Activated CD4-positive, CD25-positive, alpha-beta regulatory T cell treated with anti-CD3 and anti-CD28 coated beads, Interleukin-2, amount 50 U/mL, for 24 hours (primary cell): ENCODE results near the gene PLG.
"Not testable (repeated sequence)": the region's sequence is repeated elsewhere in the genome, so short reads cannot be mapped to it uniquely, and the experiment has no call there.

Source experiments
- ATAC-seq, 2 donors: fragments of 150-1000 bp; cut with Tn5 transposase; one replicate each; pipeline ENCODE4 v1.10.0; 2021; ENCODE audit warnings: mild to moderate bottlenecking in 1 of 2, moderate library complexity in 1 of 2

PLG gene

DNA sequence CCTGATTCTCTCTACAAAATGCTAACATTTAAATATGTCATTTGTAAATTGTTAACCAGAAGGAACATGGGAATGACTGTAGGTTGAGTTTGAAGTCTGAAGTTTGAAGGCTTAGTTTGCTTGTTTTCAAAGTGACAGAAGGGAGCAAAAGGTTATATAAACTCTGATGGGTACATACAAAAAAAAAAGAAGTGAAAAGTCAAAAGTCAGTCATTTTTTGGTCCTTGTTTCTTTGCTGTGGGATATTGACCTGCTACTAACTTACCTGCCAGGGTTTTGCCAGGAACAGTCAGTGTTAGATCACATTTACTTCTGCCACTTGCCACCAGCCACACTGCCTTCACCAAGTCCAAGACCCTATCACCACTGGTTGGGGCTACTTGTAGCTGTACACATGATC is 6.9 kb downstream of the PLG start:
- ATAC-seq, result not testable (repeated sequence)

DNA sequence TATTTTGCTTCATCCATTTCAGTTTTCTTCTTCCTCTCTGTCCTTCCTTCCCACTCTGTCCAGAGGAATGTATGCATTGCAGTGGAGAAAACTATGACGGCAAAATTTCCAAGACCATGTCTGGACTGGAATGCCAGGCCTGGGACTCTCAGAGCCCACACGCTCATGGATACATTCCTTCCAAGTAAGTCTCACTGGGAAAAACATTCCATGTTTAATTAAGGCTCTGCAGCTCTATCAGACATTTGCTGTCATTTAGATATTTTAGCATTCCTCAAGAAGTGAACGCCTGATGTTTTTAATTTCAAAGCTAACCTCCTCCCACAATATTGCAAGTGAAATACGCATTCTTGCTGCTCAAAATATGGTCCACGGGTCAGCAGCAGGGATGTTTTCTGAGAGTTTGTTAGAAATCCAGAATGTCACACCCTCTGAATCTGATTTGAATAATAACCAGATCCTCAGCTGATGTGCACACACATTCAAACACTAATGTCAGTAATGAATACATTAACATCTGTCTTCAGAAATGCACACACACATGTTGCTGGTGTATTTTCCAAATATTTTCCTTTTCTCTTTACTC is 12.8 kb downstream of the PLG start:
- ATAC-seq, result no peak

DNA sequence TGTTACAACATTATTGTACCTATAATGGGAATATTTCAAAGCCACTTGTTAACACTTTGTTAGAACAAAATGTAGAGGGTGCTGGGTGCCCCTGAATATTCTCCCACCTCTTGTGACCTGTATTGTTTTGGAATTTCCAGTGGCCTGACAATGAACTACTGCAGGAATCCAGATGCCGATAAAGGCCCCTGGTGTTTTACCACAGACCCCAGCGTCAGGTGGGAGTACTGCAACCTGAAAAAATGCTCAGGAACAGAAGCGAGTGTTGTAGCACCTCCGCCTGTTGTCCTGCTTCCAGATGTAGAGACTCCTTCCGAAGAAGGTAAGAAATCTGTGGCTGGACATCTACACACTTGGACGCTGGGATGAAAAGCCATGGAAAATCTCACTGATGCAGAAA is 28.9 kb downstream of the PLG start:
- ATAC-seq, result no peak

DNA sequence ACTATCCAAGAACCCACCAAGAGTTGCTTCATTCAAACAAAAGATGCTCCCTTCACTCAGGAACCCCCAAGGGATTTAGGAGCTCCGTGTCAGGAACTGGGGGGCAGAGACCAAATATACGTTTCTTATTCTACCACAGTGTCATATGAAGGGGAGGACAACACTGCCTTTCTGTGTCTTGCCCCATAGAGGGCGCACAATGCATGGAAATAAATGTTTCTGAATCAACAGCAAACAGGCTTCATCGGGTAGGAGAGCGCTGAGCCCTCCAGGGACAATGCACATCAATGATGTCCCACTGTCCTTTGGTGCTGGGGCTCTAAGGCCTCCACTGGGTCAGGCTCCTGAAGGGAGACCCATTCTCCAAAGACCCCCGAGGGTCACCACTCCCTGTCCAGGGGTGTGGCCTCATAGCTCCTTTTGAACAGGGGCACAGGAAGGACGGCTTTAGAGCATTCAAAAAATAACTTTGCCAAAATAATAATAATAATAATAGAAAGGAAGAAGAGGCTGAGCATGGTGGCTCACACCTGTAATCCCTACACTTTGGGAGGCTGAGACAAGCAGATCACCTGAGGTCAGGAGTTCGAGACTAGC is 31.1 kb downstream of the PLG start:
- ATAC-seq, result peak; percentile 35

GRCh38 chr6:160734627-160735026 is 32.6 kb downstream of the PLG start:
- no peak for ATAC-seq

DNA sequence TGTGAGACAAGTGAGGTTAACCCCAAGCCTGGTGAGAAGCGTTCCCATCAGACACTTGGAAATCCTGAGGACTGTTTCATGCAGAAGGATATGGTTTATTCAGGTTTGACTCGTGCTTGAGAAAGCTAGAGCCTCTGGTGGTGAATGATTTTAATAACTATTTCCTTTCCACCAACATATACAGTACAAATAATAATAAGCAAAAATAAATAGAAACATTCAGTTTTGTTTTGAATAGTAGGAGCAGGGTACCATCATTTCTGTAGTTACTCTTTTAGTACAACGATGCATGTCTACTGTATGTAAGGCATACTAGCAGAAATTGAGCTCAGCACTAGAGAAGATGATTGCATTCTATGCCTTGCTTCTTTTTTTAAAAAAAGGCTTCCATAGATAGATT is 33.5 kb downstream of the PLG start:
- no peak for ATAC-seq

GRCh38 chr6:160737934-160738333 is 35.9 kb downstream of the PLG start:
- ATAC-seq, result no peak

DNA sequence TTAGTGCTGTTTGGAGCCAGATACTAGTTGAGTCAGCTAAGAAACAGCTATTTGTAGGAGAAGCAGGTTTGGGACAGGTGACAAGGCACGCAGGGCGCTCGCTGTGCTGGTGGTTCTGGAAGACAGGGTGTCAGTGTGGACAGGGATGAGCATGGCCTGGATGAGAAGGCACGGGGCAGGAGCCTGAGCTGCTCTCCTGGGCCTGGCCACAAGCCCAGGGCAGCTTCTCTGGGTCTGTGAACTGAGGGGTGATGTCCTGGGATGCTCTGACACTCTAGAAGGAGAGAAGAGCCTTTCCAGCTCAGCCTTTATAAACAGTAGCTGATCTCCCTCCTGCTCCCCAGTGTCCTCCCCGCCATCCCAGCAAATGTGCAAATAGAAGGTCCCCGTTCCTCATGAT is 37.9 kb downstream of the PLG start:
- no peak for ATAC-seq

DNA sequence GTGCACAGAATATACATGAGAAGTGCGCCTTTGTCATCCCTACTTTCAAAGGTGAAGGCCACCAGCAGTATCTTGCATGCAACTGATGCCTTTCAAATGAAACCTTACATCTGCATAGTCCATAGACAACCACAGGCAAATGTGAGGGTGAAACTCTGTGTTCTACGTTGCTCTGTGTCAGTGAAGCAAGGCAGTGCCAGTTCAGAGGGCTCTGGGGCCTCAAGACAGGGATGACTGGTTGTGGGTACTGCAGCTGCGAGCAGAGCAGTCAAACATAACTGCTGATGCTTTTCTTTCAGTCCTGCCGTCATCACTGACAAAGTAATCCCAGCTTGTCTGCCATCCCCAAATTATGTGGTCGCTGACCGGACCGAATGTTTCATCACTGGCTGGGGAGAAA is 39.0 kb downstream of the PLG start:
- peak; percentile 49 to 51 for ATAC-seq

GRCh38 chr6:160742090-160742489 is 40.0 kb downstream of the PLG start:
- ATAC-seq, result no peak

- no peak for ATAC-seq
These were observed 48.2 kb downstream of the PLG start for GRCh38 chr6:160750276-160750689.

- ATAC-seq, result not testable (repeated sequence)
These were observed 51.2 kb downstream of the PLG start for GRCh38 chr6:160753211-160753610.

GRCh38 chr6:160755165-160755564 is 53.1 kb downstream of the PLG start:
- no peak for ATAC-seq

DNA sequence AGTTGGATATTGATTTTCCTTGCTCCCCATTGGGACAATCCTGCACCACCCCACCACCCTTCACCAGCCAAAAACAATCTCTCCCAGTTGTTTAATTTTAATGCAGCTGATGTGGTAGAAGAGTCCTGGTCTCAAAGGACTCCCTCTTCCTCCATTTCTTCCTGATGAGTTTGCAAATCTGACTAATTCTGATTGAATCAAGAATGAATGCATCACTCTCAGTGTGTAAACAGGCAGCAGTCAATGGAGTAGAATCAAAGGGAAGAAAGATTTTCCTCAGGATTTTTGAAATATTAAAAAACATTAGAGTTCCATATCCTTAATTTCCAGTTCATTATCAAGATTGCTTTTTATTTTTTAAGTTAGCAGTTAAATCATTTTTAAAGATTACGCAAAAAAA is 54.0 kb downstream of the PLG start:
- no peak for ATAC-seq

GRCh38 chr6:160756871-160757270 is 54.8 kb downstream of the PLG start:
- no peak for ATAC-seq

DNA sequence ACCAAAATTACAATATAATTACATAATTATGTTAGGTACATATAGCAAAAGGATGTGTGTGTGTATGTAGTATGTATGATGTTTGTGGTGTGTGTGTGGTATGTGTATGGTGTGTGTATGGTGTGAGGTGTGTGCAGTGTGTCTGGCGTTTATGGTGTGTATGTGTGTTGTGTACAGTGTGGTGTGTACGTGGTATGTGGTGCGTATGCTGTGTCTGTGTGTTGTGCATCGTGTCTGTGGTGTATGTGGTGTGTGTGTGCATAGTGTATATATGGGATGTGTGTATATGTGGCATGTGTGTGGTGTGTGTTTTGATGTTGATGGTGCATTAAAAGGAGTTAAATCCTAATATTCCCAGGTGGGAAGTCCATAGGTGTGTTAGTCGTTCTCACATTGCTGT is 62.8 kb downstream of the PLG start:
- no peak for ATAC-seq

DNA sequence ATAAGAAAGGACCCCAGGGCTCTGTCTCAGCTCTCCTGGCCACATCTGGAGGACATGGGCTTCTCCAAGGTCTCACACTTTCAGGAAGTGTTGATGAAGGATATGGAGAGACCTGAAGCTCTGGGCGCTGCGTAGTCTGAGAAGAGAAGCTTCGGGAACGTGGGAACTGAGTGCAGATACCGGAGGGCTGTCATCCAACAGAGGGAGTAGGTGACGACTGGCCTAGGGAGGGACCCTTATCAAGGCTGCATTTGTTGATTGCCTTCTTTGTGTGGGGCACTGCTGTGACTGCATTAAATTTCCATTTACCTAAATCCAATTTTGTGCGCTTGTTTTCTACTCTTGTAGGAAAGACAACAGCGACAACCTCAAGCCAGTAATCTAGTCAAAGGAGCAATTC is 63.4 kb downstream of the PLG start:
- ATAC-seq, result no peak

DNA sequence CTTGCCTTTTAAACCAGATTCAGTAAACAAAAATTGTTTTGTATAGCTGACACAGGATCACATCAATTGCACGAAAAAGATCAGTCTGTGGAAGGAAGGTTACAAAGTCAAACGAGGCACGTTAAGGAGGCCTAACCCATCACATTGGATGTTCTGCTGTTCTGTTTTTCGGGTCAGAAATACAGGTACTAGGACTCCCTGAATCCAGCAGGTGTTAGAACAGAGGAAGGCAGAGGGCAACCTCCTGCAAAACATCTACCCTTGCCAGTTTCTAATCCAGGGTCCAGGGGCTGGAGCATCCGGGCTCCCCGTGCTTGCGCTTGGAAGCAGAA is 64.6 kb downstream of the PLG start:
- ATAC-seq, result no peak

DNA sequence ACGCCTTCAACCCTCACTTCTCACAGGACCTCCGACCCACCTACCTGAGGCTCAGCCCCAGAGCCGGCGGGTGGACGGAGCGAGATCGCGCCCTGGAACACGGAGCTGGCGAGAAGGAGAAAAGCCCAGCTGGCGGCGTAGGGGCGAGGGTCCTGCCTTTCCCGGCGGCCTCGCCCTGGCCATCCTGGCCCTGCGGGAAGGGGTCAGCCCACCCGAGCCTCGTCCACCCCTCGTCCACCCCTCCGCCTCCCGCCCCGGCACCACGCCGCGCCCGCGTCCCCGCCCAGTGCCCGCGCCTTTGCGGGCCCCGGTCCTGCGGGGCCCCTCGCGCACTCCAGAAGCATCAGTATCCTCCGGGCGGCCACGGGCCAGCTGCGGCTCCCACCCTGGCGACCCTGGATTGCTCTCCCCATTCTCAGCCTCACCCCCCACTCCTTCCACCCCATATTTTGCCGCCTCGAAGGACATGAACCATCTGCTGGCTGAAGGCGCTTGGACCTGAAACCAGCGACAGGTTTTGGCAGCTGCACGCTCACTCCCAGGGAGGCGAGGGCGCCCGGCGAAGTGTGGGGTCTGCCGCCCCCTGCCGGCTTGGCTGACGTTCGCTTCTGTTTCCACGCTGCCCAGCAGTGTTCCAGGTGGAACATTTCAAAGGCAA is 65.1 kb downstream of the PLG start:
- ATAC-seq, result peak; percentile 61 to 73

DNA sequence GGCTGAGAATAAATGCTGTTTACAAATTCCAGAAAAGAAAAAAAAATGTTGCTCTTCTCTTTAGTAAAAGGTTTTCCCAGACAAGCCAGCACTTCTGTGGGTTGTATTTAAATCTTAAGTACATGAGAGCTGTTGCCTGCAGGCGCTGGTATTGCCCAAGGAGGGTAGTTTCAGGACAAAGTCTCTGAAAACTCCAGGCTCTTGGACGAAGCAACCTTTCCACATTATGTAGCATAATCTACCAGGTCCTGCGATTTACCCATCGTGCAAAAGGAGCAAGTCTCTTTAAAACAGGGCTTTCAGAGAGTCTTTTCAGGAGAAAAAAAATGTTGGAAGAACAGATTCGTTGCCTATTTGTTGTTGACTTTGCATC is 65.6 kb downstream of the PLG start:
- no peak for ATAC-seq

GRCh38 chr6:160768101-160768500 is 66.1 kb downstream of the PLG start:
- ATAC-seq, result no peak

DNA sequence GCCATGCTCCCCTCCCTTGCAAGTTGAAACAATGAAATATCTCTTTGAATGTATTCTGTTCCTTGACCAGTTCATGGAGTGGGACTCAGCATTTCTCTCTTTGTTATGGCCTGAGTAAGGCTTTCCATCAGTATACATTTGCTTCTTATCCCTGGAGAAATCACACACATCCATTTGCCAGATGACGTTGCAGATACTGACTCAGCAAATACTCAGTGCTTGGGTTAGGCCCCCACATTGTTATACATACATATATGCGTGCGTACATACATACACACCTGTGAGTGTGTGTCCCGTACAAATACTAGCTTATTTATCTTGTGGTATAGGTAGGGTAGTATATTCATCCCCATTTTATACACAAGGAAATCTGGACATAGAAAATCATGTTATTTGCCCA is 72.4 kb downstream of the PLG start:
- ATAC-seq, result no peak

DNA sequence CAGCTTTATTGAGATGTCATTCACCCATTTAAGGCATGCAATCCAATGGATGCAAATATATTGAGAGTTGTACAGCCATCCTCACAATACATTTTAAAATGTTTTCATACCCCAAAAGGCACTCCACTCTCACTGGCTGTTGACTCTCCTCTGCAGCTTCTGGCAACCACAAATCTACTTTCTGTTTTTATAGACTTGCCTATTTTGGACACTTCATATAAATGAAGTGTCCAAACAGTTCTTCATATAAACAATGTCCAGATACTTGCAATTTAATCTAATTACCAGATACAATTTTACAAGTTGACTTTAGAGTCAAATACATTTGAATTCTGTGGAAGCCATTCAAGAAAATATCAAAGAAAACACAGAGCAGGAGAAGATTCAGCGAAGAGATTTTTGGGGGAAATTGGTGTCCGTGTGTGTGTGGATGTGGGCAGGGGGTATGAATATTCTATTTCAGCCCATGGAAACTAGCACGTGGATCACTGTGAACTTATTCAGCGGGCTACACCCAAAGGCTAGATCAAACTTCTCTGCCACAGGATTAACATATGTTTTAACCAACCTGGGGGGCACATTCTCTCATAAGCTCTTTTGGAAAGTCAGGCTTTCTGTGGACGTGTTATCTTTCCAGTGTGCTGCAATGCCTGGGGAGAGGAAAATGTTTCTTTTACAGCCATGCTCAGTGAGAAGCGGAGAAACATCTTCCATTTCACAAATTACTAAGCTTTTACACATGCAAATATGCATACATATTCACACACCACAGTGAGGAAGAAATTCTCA is 73.9 kb downstream of the PLG start:
- no peak for ATAC-seq

DNA sequence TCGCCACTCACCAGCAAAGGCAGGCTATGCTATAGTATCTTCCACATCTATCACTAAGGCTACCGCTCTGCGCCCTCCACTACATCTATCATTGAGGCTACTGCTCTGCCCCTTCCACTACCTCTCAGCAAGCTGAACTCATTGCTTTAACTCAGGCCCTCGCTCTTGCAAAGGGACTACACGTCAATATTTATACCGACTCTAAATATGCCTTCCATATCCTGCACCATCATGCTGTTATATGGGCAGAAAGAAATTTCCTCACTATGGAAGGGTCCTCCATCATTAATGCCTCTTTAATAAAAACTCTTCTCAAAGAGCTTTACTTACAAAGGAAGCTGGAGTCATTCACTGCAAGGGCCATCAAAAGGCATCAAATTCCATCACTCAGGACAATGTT is 77.1 kb downstream of the PLG start:
- ATAC-seq, result not testable (repeated sequence)
